Thyroid gland (tissue), 4 donors: ENCODE results near the gene CGN. TPM values are rescaled to one million over a fixed set of nuclear protein-coding genes. Genes with fewer than 3 reads are reported as not detected.

Experiments used
- DNase-seq, 2 donors: peaks; one replicate each; pipeline ENCODE4 v3.0.0-alpha.2; 2019
- H3K27ac ChIP-seq, 3 donors: fragments of 200-600 bp; sonication (generic); 1 replicate in 2 of 3; 2 replicates in 1 of 3; pipeline ENCODE4 v1.5.1; 2016 to 2019; ENCODE audit warnings: mild to moderate bottlenecking in 1 of 3, moderate library complexity in 1 of 3
- H3K27me3 ChIP-seq: fragments of 200-600 bp; sonication (generic); one replicate; pipeline ENCODE4 v1.5.1; 2019
- H3K36me3 ChIP-seq, 2 donors: fragments of 200-600 bp; sonication (generic); one replicate each; pipeline ENCODE4 v1.5.1; 2016 to 2019
- H3K4me1 ChIP-seq, 2 donors: fragments of 200-600 bp; sonication (generic); one replicate each; pipeline ENCODE4 v1.5.1; 2017 to 2019
- H3K4me3 ChIP-seq, 3 donors: fragments of 200-600 bp; sonication (generic); replicated peaks in 1 of 3; 1 replicate in 2 of 3; 2 replicates in 1 of 3; pipeline ENCODE4 v1.5.1; 2016; ENCODE audit warnings: mild to moderate bottlenecking in 1 of 3
- H3K9me3 ChIP-seq: fragments of 200-600 bp; sonication (generic); one replicate; pipeline ENCODE4 v1.5.1; 2017
- POLR2A ChIP-seq, 2 donors: fragments of 450-650 bp; IDR thresholded peaks; one replicate each; pipeline ENCODE4 v1.6.1; 2017; ENCODE audit warnings: antibody characterized with exemption in 2 of 2, mild to moderate bottlenecking in 2 of 2, moderate library complexity in 1 of 2
- WGBS, 2 donors: methylation state at CpG; one replicate each; pipeline ENCODE4 v1.1.5; 2017; 5-methylcytosine and 5-hydroxymethylcytosine counted together
- intact Hi-C: fragments of 100-400 bp; cut with DNase I; formaldehyde crosslinking; loops from one replicate; pipeline ENCODE4 v1.15.1; 2023
- total RNA-seq, 4 donors: library from RNA; depleted of rRNA; stranded (reverse); fragments of >200 nt; gene quantifications; one replicate each; pipeline ENCODE4 v1.2.3, GENCODE V29; 2016
- TF ChIP-seq, protein P1 (sequence below), 6 experiments: fragments of 200-600 bp in 3 of 6; fragments of 450-650 bp in 3 of 6; sonication (generic) in 3 of 6; IDR thresholded peaks; one replicate each; pipeline ENCODE4 v1.5.1; 2016 to 2019; ENCODE audit warnings: antibody characterized with exemption in 6 of 6, mild to moderate bottlenecking in 2 of 6, inconsistent platforms in 1 of 6, moderate library complexity in 1 of 6

The CGN gene
- total RNA-seq, 4 donors from 2014 or later, result 7.7 to 14.9 (median 8.7) TPM

DNA sequence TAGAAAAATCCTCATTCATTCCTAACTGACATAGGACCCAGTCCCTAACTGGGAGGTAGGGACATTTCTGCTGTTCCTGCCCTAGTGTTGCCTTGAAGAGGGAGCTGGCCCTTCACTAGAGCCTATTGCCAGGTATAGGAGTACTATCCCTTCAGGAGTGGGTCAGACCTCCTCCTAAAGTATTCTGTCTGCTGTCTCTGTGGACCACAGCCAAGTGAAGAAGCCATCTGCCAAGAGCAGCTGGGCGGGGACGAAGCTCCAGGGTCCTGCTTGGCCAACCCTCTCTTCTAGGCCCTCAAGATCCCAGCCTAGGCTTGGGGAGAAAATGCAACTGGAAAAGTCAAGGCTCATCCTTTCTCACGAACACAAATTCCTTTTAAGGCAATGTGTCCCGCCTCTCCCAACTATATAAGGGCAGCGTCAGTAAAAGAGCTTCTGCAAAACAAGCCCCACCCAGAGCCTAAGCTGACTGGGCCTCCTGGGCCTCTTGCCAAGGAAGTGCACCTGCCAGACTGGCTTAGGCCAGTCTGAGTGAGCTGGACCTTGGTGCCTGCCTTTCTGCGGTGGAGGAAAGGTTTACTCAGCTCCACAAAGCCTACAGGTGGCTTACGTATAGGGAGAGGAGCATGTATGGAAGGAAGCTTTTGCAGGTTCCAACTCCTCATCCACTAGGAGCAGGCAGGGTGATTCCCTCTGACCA, 28.3 kb downstream of the CGN start:
- Histone ChIP-seq H3K4me1 (peaks cover 8 to 19% of the 10 kb centered on the region in 2 donors), H3K4me3 (peak overlapping the region in 1 of 3 donors; percentile 67), H3K27ac (peak overlapping the region; percentile 91 to 97 (median 93)), H3K36me3 (no peaks in the 10 kb centered on the region), H3K27me3 (no peaks in the 10 kb centered on the region), H3K9me3 (no peaks in the 10 kb centered on the region)
- peak; percentile 95 to 97 for DNase-seq
- TF ChIP-seq POLR2A (IDR thresholded peaks at IDR 0.05), result no peak
- TF ChIP-seq, protein P1, sequence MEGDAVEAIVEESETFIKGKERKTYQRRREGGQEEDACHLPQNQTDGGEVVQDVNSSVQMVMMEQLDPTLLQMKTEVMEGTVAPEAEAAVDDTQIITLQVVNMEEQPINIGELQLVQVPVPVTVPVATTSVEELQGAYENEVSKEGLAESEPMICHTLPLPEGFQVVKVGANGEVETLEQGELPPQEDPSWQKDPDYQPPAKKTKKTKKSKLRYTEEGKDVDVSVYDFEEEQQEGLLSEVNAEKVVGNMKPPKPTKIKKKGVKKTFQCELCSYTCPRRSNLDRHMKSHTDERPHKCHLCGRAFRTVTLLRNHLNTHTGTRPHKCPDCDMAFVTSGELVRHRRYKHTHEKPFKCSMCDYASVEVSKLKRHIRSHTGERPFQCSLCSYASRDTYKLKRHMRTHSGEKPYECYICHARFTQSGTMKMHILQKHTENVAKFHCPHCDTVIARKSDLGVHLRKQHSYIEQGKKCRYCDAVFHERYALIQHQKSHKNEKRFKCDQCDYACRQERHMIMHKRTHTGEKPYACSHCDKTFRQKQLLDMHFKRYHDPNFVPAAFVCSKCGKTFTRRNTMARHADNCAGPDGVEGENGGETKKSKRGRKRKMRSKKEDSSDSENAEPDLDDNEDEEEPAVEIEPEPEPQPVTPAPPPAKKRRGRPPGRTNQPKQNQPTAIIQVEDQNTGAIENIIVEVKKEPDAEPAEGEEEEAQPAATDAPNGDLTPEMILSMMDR (IDR thresholded peaks at IDR 0.05), result no peak
- intact Hi-C loops, result loop anchor here (10.0 kb wide), 2 partner anchors 195 to 295 kb away; partner anchors contain the start of genes C2CD4D and RORC
- 14 to 34% methylated on average over 4 to 7 of the region's 7 CpGs for WGBS, 2 donors

DNA sequence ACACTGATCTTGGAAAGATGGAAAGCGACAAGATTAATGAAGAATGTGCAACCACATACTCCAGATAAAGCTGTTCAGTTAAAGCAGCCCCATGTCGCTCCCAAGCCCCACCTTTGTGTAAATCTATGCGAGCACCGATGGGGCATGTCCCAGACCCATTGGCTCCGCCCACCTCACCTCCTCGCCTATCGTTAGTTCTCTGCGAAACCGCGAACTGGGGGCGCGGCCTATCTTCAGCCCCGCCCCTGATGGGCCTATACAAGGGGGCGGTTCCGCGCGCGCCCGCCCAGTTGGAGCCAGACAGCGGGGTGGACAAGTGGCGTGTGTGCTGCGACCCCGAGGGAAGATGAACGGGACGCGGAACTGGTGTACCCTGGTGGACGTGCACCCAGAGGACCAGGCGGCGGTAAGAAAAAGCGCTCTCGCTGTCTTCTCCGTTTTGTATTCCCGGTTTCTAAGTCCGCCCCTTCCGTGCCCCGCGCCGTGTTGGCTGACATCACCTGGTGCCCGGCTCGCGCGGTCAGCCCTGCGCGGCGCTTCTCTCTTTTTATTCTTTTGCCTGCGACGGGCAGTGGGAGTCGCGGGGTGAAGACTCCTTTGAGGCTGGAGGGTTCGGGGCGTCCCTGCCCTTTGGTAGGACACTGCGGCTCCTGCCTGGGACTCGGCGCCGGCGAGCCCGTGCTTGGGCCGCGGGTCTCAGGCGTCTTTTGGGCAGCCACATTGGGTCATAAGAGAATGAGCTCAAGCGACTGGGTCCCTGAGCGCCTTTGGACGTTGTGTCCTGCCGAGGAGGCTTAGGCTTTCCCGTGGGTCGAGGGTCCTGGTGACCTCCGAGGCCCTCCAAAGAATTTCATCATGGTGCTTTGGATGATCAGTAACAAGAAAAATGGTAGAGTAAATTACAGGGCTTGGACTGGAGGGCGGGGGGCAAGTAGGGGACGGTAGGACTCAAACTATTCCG, 29.1 kb downstream of the CGN start, which contains the start of gene TUFT1:
TSS of gene TUFT1 (plus strand) at position 289 of the 961 bp plus-strand sequence. CDS start at position 347, 58 bp downstream.
- Histone ChIP-seq H3K4me3 (peak within 1 kb of the TSS; percentile 13 to 97 (median 67)), H3K4me1 (peaks cover 8 to 19% of the 10 kb centered on the region in 2 donors), H3K27ac (peak within 1 kb of the TSS; percentile 91 to 97 (median 93)), H3K27me3 (no peaks in the 10 kb centered on the region), H3K9me3 (no peaks in the 10 kb centered on the region), H3K36me3 (no peaks in the 10 kb centered on the region)
- intact Hi-C loops, result no loop called here
- peak; percentile 94 to 95 for DNase-seq
- WGBS, 2 donors, result 3 to 4% methylated on average over 36 to 53 of the region's 70 CpGs
- TF ChIP-seq, protein P1 (IDR thresholded peaks at IDR 0.05), result no peak
- peak; percentile 81 to 99 for TF ChIP-seq POLR2A (IDR thresholded peaks at IDR 0.05)

DNA sequence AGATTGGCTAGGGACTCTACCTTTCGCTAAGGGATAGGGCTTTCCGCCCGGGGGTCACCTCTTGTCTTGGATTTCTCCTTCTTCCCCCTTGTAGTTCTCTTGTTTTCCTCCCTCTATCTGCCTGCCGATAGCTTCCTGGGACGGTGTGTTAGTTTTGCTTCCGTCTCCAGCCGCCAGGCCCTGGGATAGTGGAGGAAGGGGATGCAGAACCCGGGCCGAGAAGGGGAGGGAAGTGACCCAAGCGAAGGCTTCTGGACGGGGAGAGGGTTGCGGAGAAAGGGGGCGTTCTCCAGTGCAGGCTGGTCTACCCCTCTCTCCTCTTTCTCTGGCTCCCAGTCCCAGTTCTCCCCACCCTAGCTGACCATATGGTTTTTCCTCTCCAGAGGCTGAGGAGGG, 29.8 kb downstream of the CGN start:
- peak; percentile 27 to 36 for DNase-seq
- 13 to 18% methylated on average over 13 of the region's 13 CpGs for WGBS, 2 donors
- H3K9me3 ChIP-seq, result no peaks in the 10 kb centered on the region
- TF ChIP-seq, protein P1 (IDR thresholded peaks at IDR 0.05), result no peak
- TF ChIP-seq POLR2A (IDR thresholded peaks at IDR 0.05), result no peak
- H3K36me3 ChIP-seq, result no peaks in the 10 kb centered on the region
- intact Hi-C loops, result no loop called here
- peak overlapping the region; percentile 13 to 97 (median 67) for H3K4me3 ChIP-seq
- H3K4me1 ChIP-seq, result peaks cover 8 to 19% of the 10 kb centered on the region in 2 donors
- no peaks in the 10 kb centered on the region for H3K27me3 ChIP-seq
- peak overlapping the region; percentile 91 to 97 (median 93) for H3K27ac ChIP-seq

DNA sequence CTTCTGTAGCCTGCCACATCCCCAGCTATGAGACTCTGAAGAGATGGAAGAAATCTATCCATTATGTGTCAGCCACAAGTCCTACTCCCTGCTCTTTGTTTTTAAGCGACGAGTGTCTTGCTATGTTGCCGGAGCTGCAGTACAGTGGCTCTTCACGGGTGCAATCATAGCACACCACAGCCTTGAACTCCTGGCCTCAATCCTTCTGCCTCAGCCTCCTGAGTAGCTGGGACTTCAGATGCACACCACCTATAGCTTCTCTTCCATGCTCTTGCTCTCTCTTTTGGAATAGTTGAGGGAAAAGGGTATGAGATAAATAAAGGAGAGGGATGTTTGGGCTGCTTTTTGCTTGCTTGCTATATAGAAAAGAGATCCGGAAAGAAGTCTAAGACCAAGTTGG, 30.6 kb downstream of the CGN start:
- intact Hi-C loops, result no loop called here
- Histone ChIP-seq H3K4me3 (no peak overlapping the region), H3K27me3 (no peaks in the 10 kb centered on the region), H3K27ac (no peak overlapping the region), H3K4me1 (peaks cover 8 to 21% of the 10 kb centered on the region in 2 donors), H3K36me3 (no peaks in the 10 kb centered on the region), H3K9me3 (no peaks in the 10 kb centered on the region)
- WGBS, 2 donors, result 88 to 94% methylated on average over 5 of the region's 5 CpGs
- TF ChIP-seq, protein P1 (IDR thresholded peaks at IDR 0.05), result no peak
- TF ChIP-seq POLR2A (IDR thresholded peaks at IDR 0.05), result no peak
- no peak for DNase-seq
